NCI-H1417 treated with DMSO at 0.1 percent for 48 hours (cell line): Measurements from ENCODE around the gene TMEM208.

Experiments used
- DNase-seq: peaks from one replicate; lab custom pipeline; 2025; lab: John Stamatoyannopoulos, UW

Gene TMEM208

GRCh38 chr16:67236563-67237395 lies 9.8 kb downstream of the TMEM208 start:
- DNase-seq: no peak

- DNase-seq: no peak
Measured at GRCh38 chr16:67237396-67238277, 10.7 kb downstream of the TMEM208 start.

DNA sequence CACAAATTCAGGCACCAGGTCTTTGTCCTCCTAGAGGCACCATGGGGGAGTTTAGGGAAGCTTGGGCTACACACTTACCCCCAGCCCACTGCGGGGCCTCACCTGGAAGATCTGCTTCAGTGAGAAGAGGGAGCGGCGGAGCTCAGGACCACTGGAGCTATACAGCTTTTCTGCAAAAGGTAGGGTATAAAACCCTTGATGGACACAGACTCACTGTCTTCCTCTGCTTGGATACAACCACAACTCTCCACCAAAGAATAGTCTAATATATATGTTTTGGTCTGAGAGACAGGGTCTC lies 11.3 kb downstream of the TMEM208 start:
- DNase-seq: no peak

GRCh38 chr16:67238806-67239470 lies 12.0 kb downstream of the TMEM208 start:
- DNase-seq: no peak

DNA sequence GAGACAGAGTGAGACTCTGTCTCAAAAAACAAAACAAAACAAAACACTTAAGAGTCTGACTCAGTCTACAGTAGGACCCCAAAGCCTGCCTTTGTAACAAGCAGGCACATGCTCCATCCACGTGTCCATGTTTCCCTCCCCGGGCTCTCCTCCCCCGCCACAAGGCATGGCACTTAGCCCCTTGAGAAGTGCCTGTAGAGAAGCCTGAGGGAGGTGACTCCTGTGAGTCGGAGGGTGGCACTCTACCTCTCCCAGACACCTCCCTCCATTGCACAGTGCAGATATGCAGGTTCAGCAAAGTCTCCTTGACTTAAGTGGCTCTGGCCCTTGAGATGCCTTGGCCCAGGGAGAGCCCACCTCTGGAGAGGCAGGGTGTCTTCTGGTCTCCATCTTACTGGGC lies 13.6 kb downstream of the TMEM208 start:
- DNase-seq: no peak

GRCh38 chr16:67241008-67241900 lies 14.3 kb downstream of the TMEM208 start:
- no peak for DNase-seq

DNA sequence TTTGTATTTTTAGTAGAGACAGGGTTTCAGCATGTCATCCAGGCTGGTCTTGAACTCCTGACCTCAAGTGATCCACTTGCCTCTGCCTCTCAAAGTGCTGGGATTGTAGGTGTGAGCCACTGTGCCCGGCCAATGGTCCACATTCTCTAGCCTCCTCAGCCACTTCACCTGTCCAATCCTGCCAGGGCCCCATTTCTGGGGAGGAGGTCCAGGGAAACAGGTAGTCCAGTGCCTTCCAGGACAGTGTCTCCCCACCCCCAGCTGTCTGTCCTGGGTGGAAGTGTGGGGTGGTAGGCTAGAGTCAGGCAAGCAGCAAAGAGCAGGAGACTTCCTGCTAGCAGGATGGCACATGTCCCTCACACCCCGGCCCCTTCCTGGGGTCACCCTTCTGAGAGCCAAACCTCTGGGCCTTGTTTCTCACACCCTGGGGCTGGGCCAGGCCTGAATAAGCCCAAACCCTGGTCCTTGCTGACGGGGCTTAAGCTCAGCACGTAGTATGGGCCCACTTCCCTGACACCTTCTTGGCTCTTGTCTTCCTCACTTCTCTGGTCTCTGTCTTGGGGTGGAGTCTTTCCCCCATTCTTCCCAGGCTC lies 15.3 kb downstream of the TMEM208 start:
- DNase-seq: no peak

DNA sequence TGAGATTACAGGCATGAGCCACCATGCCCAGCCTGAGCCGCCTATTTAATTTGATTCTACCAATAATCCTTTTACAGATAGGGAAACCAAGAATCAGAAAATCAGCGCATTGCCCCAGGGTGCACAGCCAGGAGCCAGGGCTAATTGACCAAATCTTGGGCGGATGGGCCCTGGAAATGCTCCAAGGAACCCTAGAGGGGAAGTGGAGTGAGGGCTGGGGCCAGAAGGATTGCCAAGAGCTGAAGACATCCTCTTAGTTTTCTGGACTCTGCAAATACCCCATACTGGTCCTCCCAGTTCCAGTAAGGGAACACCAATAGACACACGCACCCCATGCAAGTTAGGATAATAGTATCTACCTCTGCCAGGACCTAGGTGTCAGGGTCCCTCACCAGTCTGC lies 16.6 kb downstream of the TMEM208 start:
- no peak for DNase-seq

DNA sequence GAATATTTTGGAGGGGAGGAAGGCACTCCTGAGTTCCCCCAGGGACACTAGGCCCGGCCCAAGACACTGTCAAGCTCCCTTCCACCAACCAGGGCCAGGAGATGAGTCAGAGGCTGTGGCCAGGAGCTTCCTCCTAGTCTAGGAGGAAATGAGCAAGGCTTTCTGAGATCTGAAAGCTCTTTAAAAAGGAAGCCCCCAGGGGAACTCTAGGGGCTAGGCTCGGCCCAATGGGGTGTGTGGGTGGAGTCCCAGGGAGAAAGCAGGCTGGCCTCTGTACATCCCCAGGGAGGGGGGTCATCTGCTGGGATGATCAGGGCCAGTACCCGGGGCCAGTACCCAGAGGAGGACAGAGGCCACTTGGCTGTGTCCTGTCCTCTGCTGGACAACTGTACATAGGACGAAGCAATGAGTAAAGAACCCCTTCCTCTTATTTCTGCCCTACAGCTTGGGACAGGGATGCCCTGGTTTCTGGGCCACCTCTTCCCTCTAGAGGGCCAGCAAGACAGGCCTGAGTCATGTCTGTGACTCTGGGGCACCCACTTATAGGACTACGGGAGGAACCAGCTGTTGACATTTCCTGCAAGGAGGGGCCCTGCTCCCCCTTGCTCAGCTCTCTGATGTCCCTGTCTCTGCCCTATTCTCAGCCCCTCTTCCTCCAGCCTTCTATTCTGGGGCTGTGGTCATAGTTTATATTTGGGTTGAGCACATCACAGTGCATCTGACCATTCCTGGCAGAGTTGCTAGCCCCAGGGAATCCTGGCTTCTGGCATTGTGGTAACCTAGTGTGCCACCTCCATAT lies 17.7 kb downstream of the TMEM208 start:
- DNase-seq: no peak

GRCh38 chr16:67245186-67245585 lies 18.3 kb downstream of the TMEM208 start:
- no peak for DNase-seq

DNA sequence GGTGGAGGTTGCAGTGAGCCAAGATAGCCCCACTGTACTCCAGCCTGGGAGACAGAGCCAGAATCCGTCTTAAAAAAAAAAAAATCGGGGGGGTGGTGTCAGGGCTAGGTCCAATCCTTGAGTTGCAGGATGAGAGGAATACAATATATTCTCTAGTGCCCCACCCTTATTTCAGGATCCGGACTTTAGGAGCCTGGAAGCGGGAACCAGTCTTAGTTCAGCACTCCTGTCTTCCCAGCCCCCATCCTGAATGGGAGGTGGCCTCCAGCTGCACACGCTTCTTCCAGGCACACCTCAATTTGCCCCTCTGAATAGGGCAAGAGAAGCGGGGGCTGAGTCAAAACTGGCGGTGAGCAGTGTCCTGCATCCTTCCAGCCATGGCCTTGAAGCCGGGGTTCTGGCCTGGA lies 18.7 kb downstream of the TMEM208 start:
- DNase-seq: no peak

- no peak for DNase-seq
Measured at GRCh38 chr16:67246081-67246755, 19.3 kb downstream of the TMEM208 start.

DNA sequence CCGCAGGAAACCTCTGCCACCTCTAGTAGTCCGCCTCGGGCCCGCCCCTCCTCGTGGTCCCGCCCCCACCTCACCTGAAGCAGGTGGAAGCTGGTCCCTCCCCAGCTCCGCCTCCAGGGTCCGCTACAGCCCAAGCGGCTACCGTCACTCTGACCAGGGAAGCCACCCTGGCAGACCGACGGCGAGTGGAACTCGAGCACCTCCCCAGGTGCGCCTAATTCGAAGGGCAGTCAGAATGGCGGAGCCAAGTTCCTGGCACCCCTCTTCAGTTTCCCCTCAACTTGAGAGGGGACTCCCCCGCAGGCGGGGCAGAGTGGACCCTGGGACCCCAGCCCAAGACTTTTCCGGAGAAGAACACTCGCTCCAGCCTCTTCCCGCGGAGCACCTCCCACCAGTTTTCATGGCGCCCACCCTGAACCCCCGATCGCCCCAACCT lies 19.8 kb downstream of the TMEM208 start:
- DNase-seq: no peak

DNA sequence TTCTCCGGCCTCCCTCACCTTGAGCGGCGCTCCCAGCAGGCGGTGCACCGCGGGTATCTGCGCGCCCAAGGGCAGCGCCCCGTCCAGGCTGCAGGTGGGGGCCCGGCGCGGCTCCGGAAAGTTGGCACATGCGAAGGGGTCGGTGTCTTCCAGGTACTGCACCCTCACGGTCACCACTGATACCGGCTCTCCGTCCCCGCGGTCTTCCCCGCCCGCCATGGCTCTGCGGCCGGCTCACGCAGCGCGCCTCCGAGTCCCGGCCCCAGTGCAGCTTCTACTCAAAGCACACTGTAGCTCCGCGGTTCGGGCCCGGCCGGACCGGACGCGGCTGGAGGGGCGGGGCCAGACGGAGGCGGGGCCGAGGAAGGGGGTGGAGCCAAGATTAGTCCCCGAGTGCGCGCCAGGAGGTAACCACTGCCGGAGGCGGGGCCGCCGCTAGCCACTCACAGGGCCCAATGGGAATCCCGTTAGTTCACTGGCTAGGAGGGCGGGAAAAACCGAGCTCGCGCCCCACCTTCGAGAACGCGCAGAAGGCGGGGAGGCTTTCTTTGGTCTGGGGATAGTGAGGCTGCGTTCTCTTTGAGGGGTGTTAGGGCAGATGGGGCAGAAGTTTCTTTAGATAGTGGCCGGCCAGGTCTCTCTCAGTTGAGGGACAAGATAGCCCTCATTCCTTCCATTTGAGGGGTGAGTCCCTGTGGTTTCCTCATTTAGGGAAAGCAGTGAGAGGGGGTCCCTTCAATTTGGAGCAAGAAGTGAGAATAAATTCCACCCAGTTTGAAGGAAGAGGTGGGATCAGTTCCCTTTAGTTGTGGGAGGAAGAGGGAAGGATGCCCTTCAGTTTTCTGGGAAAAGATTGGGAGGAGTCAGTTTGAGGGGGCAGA lies 20.5 kb downstream of the TMEM208 start, which contains the start of gene FHOD1:
Gene FHOD1 (minus strand): TSS at position 290 of the 881 bp plus-strand sequence. CDS start 71 bp downstream, at position 219.
- DNase-seq: peak; percentile 51

DNA sequence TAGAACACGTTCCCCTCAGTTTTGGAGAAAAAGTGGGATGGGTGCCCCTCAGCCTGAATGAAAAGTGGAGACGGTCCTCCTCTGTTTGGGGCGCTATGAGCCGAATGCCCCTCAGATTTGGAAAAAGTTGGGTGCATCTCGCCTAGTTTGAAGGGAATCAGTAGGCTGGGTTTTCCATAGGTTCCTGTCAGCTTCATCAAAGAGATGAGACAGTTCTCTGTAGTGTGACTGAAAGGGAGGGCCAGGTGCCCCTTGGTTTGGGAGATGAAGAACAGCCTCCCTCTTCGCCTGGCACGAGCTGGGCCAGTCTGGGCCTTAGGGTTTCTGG lies 21.1 kb downstream of the TMEM208 start:
- DNase-seq: no peak

DNA sequence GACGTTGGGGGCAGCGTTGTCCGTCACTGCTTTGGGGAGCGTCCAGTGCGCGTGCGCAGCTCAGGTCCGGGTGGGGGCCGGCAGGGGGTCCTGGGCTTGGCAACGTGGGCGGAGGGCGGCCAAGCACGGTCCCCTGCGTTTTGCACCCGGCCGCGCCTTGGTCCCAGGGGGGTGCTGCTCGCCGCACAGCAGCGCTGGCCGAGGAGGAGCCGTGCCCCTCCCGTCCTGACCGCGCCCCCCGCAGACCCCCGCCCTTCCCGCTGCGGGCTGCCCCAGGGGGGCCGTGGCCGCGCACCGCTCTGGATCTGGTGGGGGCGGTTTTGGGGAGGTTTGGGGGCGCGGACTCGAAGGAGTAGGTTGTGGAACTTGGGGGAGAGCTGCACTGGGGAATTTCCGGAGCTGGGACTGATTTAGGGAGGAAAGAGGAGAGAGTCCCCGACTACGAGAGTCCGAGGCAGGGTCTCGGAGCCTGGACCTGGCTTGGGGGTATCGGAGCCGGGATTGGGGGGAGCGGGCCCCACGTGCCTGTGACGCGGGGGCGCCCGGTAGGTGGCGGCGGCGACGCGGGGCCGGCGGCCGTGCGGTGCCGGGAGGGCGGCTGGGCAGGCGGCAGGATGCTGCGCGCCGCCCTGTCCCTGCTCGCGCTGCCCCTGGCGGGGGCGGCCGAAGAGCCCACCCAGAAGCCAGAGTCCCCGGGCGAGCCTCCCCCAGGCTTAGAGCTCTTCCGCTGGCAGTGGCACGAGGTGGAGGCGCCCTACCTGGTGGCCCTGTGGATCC lies 21.7 kb downstream of the TMEM208 start, which contains the start of gene SLC9A5:
Gene SLC9A5 (plus strand): TSS at position 579 of the 777 bp plus-strand sequence. CDS start 36 bp downstream, at position 615.
- no peak for DNase-seq

- DNase-seq: no peak
Measured at GRCh38 chr16:67249178-67250044, 22.5 kb downstream of the TMEM208 start.
